ENCODE measurements around the gene ELK1. TPM values are rescaled to one million over a fixed set of nuclear protein-coding genes. Genes with fewer than 3 reads are reported as not detected.

ELK1 gene
- total and polyA plus RNA-seq, 2 of the 8 experiments (the other 6 are each of a cell fraction or from before 2014, with no cell fraction given): 31.9 to 42.2 TPM

GRCh38 chrX:47644557-47645091, 5.7 kb downstream of the ELK1 start:
- Histone ChIP-seq H2BK5ac (ENCODE audit: low read depth, low read length) (no peak overlapping the region), H3K14ac (ENCODE audit: insufficient read length) (no peak overlapping the region), H2BK20ac (ENCODE audit: low read length) (no peak overlapping the region), H3K4ac (replicated peaks; ENCODE audit: insufficient read length, low read depth, low read length) (no peak overlapping the region), H4K91ac (replicated peaks; ENCODE audit: insufficient read length, low read length) (no peak overlapping the region), H2AFZ (ENCODE audit: low read length) (no peak overlapping the region), H2AK5ac (ENCODE audit: low read depth, low read length) (no peak overlapping the region), H2BK12ac (ENCODE audit: low read depth, low read length) (no peak overlapping the region), H3K4me1 (replicated peaks in 1 of 4; ENCODE audit: control insufficient read depth in 3 of 4, insufficient read depth in 4 of 4, low read length in 3 of 4) (peaks cover 0 to 6% (median 0%) of the 10 kb centered on the region in 4 experiments; a peak in 1 of 7 replicates), H2BK15ac (ENCODE audit: low read length) (no peak overlapping the region), H3K56ac (replicated peaks; ENCODE audit: insufficient read length, low read depth, low read length) (no peak overlapping the region), H3K9me3 (ENCODE audit: insufficient read depth in 2 of 2, low read depth in 1 of 2, low read length in 1 of 2) (peaks cover 5 to 6% of the 10 kb centered on the region in 2 experiments; a peak in 2 of 4 replicates), H3K4me2 (ENCODE audit: insufficient read depth in 1 of 2, low read depth in 2 of 2, low read length in 2 of 2) (no peak overlapping the region), H3K79me2 (ENCODE audit: control insufficient read depth in 1 of 2, insufficient read depth in 2 of 2, low read length in 2 of 2) (peaks cover 4 to 18% of the 10 kb centered on the region in 2 experiments; a peak in 3 of 4 replicates), H4K5ac (ENCODE audit: insufficient read length, low read depth, low read length) (no peak overlapping the region), H4K20me1 (replicated peaks in 1 of 2; ENCODE audit: control insufficient read depth in 1 of 2, insufficient read depth in 2 of 2, low read length in 2 of 2) (peaks cover 0 to 8% of the 10 kb centered on the region in 2 experiments), H2BK120ac (replicated peaks; ENCODE audit: low read depth, low read length) (no peak overlapping the region), H3K27me3 (replicated peaks in 1 of 4; ENCODE audit: control insufficient read depth in 3 of 4, extremely low read depth in 1 of 4, insufficient read depth in 3 of 4, low read length in 3 of 4) (no peaks in the 10 kb centered on the region), H3K18ac (ENCODE audit: extremely low read depth, low read length) (no peak overlapping the region), H3K4me3 (ENCODE audit: extremely low read depth in 1 of 4, insufficient read depth in 2 of 4, low read depth in 3 of 4, low read length in 4 of 4) (no peak overlapping the region), H3K9ac (replicated peaks in 1 of 4; ENCODE audit: extremely low read depth in 1 of 4, low read depth in 3 of 4, low read length in 3 of 4) (no peak overlapping the region), H3K23me2 (ENCODE audit: low read depth, low read length) (no peaks in the 10 kb centered on the region), H3K27ac (ENCODE audit: low read depth, low read length) (no peak overlapping the region), H3K36me3 (ENCODE audit: control insufficient read depth in 2 of 4, insufficient read depth in 4 of 4, low read length in 3 of 4) (peaks cover 2 to 19% (median 12%) of the 10 kb centered on the region in 4 experiments; a peak in 6 of 8 replicates), H3K79me1 (ENCODE audit: low read depth, low read length) (no peaks in the 10 kb centered on the region; the same call in 1 of the 2 replicates), H3K23ac (ENCODE audit: insufficient read length) (no peak overlapping the region), H4K8ac (ENCODE audit: extremely low read depth, insufficient read depth, low read length) (no peak overlapping the region)
- peak; percentile 85 for FAIRE-seq
- POLR2A ChIA-PET (ENCODE audit: partially characterized antibody): interaction anchor here (1.1 to 1.6 kb wide), 3 partner anchors 14 to 21 kb away, joined by 3 to 4 read pairs (median 4); partner anchors contain the start of gene CFP
- CTCF ChIA-PET (ENCODE audit: partially characterized antibody): interaction anchor here (0.6 to 3.1 kb wide), 30 partner anchors 10 to 199 kb away, joined by 3 to 15 read pairs (median 4); partner anchors contain the start of genes ARAF, CFP and TIMP1
- no peak for DNase-seq (ENCODE audit: low read depth in 1 of 2, low spot score in 2 of 2)
- 65% methylated on average over 12 of the region's 12 CpGs; no CpG with 5 or more reads in 1 of the 2 experiments for WGBS, 2 experiments (ENCODE audit: extremely low coverage in 1 of 2, insufficient coverage in 1 of 2, insufficient read length in 1 of 2, insufficient replicate concordance in 2 of 2, low coverage in 1 of 2, low lambda C conversion rate in 2 of 2, missing lambda C conversion rate in 1 of 2)
- TF ChIP-seq CBX5 (IDR thresholded peaks at IDR 0.05; ENCODE audit: low read depth, low read length) (no peak), CHD1 (IDR thresholded peaks at IDR 0.05; ENCODE audit: low read depth, low read length) (no peak), KDM5A (IDR thresholded peaks at IDR 0.05; ENCODE audit: low read length) (no peak), RAD21 (IDR thresholded peaks at IDR 0.05 in 1 of 2, conservative IDR thresholded peaks at IDR 0.05 in 1 of 2; ENCODE audit: low read depth in 2 of 2, low read length in 2 of 2) (peak; percentile 37 to 48; a peak in 3 of 4 replicates), BACH1 (IDR thresholded peaks at IDR 0.05; ENCODE audit: low read length) (no peak), CTBP2 (IDR thresholded peaks at IDR 0.05; ENCODE audit: borderline replicate concordance, insufficient read depth, insufficient read length, low read length) (no peak), TEAD4 (IDR thresholded peaks at IDR 0.05; ENCODE audit: low read depth, low read length) (no peak)

All from H1 (cell line).